ENCODE results near the gene SERPINA3. TPM values are rescaled to one million over a fixed set of nuclear protein-coding genes. Genes with fewer than 3 reads are reported as not detected.

The SERPINA3 gene
- total and polyA plus RNA-seq, 2 of the 8 experiments (the other 6 are each of a cell fraction or from before 2014, with no cell fraction given): not detected

DNA sequence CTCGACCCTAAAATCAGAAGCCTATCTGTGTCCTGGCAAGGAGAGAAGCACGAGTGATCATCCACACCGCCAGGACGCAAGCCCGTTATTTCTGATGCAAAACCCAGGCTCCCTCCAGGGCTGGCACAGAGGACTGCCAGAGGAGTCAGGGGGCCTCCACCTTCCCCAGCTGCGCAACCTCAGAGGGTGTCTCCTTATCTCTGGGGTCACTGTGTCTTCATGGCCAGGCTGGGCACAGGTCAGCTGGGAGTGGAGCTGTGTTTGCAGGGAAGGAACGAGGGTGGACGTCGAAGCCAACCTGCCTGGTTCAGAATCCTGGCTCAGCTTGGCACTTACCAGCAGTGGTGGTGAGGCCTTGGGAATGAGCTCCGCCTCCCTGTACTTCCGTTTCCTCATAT, 12.0 kb upstream of the SERPINA3 start:
- Histone ChIP-seq H3K4me2 (ENCODE audit: insufficient read depth in 1 of 2, low read depth in 2 of 2, low read length in 2 of 2) (no peak overlapping the region), H3K23ac (ENCODE audit: insufficient read length) (no peak overlapping the region), H3K23me2 (ENCODE audit: low read depth, low read length) (no peaks in the 10 kb centered on the region; the same call in 1 of the 2 replicates), H3K9ac (replicated peaks in 1 of 4; ENCODE audit: extremely low read depth in 1 of 4, low read depth in 3 of 4, low read length in 3 of 4) (no peak overlapping the region), H4K5ac (ENCODE audit: insufficient read length, low read depth, low read length) (no peak overlapping the region), H2BK15ac (ENCODE audit: low read length) (0 out of 2 replicates have a peak overlapping the region, but pooled peaks have one; percentile 61), H4K91ac (replicated peaks; ENCODE audit: insufficient read length, low read length) (no peak overlapping the region), H3K79me2 (ENCODE audit: control insufficient read depth in 1 of 2, insufficient read depth in 2 of 2, low read length in 2 of 2) (no peaks in the 10 kb centered on the region), H3K27ac (ENCODE audit: low read depth, low read length) (no peak overlapping the region), H4K8ac (ENCODE audit: extremely low read depth, insufficient read depth, low read length) (no peak overlapping the region), H3K4ac (replicated peaks; ENCODE audit: insufficient read length, low read depth, low read length) (no peak overlapping the region), H2AK5ac (ENCODE audit: low read depth, low read length) (peak overlapping the region; percentile 39; the same call in 1 of the 2 replicates), H2BK20ac (ENCODE audit: low read length) (0 out of 2 replicates have a peak overlapping the region, but pooled peaks have one; percentile 13), H2BK5ac (ENCODE audit: low read depth, low read length) (no peak overlapping the region), H3K36me3 (ENCODE audit: control insufficient read depth in 2 of 4, insufficient read depth in 4 of 4, low read length in 3 of 4) (no peaks in the 10 kb centered on the region), H3K4me1 (replicated peaks in 1 of 4; ENCODE audit: control insufficient read depth in 3 of 4, insufficient read depth in 4 of 4, low read length in 3 of 4) (peaks cover 0 to 7% (median 4%) of the 10 kb centered on the region in 4 experiments; a peak in 5 of 7 replicates), H3K4me3 (ENCODE audit: extremely low read depth in 1 of 4, insufficient read depth in 2 of 4, low read depth in 3 of 4, low read length in 4 of 4) (no peak overlapping the region), H2BK12ac (ENCODE audit: low read depth, low read length) (0 out of 2 replicates have a peak overlapping the region, but pooled peaks have one; percentile 14), H3K9me3 (ENCODE audit: insufficient read depth in 2 of 2, low read depth in 1 of 2, low read length in 1 of 2) (no peaks in the 10 kb centered on the region), H3K56ac (replicated peaks; ENCODE audit: insufficient read length, low read depth, low read length) (no peak overlapping the region), H4K20me1 (replicated peaks in 1 of 2; ENCODE audit: control insufficient read depth in 1 of 2, insufficient read depth in 2 of 2, low read length in 2 of 2) (no peaks in the 10 kb centered on the region), H2AFZ (ENCODE audit: low read length) (no peak overlapping the region), H3K14ac (ENCODE audit: insufficient read length) (no peak overlapping the region), H3K27me3 (replicated peaks in 1 of 4; ENCODE audit: control insufficient read depth in 3 of 4, extremely low read depth in 1 of 4, insufficient read depth in 3 of 4, low read length in 3 of 4) (no peaks in the 10 kb centered on the region), H2BK120ac (replicated peaks; ENCODE audit: low read depth, low read length) (no peak overlapping the region), H3K79me1 (ENCODE audit: low read depth, low read length) (no peaks in the 10 kb centered on the region), H3K18ac (ENCODE audit: extremely low read depth, low read length) (no peak overlapping the region)
- WGBS, 2 experiments (ENCODE audit: extremely low coverage in 1 of 2, insufficient coverage in 1 of 2, insufficient read length in 1 of 2, insufficient replicate concordance in 2 of 2, low coverage in 1 of 2, low lambda C conversion rate in 2 of 2, missing lambda C conversion rate in 1 of 2): 91% methylated on average over 9 of the region's 11 CpGs; no CpG with 5 or more reads in 1 of the 2 experiments
- DNase-seq (ENCODE audit: low read depth in 1 of 2, low spot score in 2 of 2): no peak
- FAIRE-seq: no peak
- POLR2A ChIA-PET (ENCODE audit: partially characterized antibody): no interaction called here
- CTCF ChIA-PET (ENCODE audit: partially characterized antibody): interaction anchor here (0.8 to 2.4 kb wide), 7 partner anchors 15 to 815 kb away, joined by 3 to 13 read pairs (median 4); no protein-coding TSS in a partner anchor
- no peak for TF ChIP-seq TCF12 (IDR thresholded peaks at IDR 0.05; ENCODE audit: low read depth, low read length)
- TF ChIP-seq RXRA (IDR thresholded peaks at IDR 0.05; ENCODE audit: insufficient read depth, low read depth, low read length): no peak
- TF ChIP-seq JUN (IDR thresholded peaks at IDR 0.05; ENCODE audit: low read depth, low read length): no peak
- no peak for TF ChIP-seq BRCA1 (IDR thresholded peaks at IDR 0.05; ENCODE audit: low read depth, low read length)
- TF ChIP-seq CHD2 (IDR thresholded peaks at IDR 0.05; ENCODE audit: low read length): no peak
- no peak for TF ChIP-seq SAP30 (IDR thresholded peaks at IDR 0.05; ENCODE audit: insufficient read depth, insufficient replicate concordance, low read length)
- no peak for TF ChIP-seq EP300 (IDR thresholded peaks at IDR 0.05; ENCODE audit: borderline replicate concordance in 1 of 2, low read depth in 2 of 2, low read length in 2 of 2)
- no peak for TF ChIP-seq FOSL1 (IDR thresholded peaks at IDR 0.05; ENCODE audit: insufficient read depth, low read depth, low read length)
- no peak for TF ChIP-seq BCL11A (IDR thresholded peaks at IDR 0.05; ENCODE audit: low read depth in 2 of 2, low read length in 2 of 2)
- TF ChIP-seq TAF7 (optimal IDR thresholded peaks at IDR 0.05; ENCODE audit: borderline replicate concordance, low read depth, low read length): no peak
- TF ChIP-seq TAF1 (IDR thresholded peaks at IDR 0.05; ENCODE audit: low read depth, low read length): no peak
